Endothelial cell of umbilical vein (primary cell): ENCODE measurements around the gene PAPLN. TPM values are rescaled to one million over a fixed set of nuclear protein-coding genes. Genes with fewer than 3 reads are reported as not detected.

ENCODE experiments used
- BruUV-seq: library from RNA; stranded (reverse); fragments of 400-500 nt; replicated peaks from 2 replicates; lab custom pipeline; 2021; lab: Mats Ljungman, UMichigan
- CTCF ChIA-PET: fragments of 300-600, 350-600 bp; sonication (Branson Sonifier 250); formaldehyde crosslinking; loops from one replicate; lab custom pipeline; 2021; ENCODE audit warnings: antibody characterized with exemption, inconsistent platforms; lab: Charles Lee
- POLR2A ChIA-PET: fragments of 300-600, 350-600 bp; sonication (Branson Sonifier 250); formaldehyde crosslinking; loops from one replicate; lab custom pipeline; 2021; ENCODE audit warnings: antibody characterized with exemption, inconsistent platforms; lab: Charles Lee
- DNase-seq: peaks from one replicate; pipeline ENCODE4 v3.0.0-alpha.2; 2011; ENCODE audit warnings: low read depth, low spot score
- FAIRE-seq: peaks from 2 replicates; lab custom pipeline; 2011; peaks lifted over from hg19 to GRCh38; lab: Jason Lieb, UNC
- H2AFZ ChIP-seq: 2 replicates; pipeline ENCODE4 v1.6.0; 2012; ENCODE audit warnings: low read depth, low read length, control low read depth, inconsistent platforms
- H3K27ac ChIP-seq: 2 replicates; pipeline ENCODE4 v1.5.1; 2011; ENCODE audit warnings: low read depth, mild to moderate bottlenecking, control low read depth, low read length, moderate library complexity; ENCODE audit not compliant: insufficient read depth
- H3K27me3 ChIP-seq, 2 experiments: 2 replicates each; pipeline versions ENCODE4 v1.6.0 to v1.6.1; 2011; ENCODE audit warnings: low read length in 2 of 2, mixed read lengths in 1 of 2; ENCODE audit not compliant: control insufficient read depth in 2 of 2, insufficient read depth in 2 of 2
- H3K36me3 ChIP-seq, 2 experiments: 2 replicates in 1 of 2; 3 replicates in 1 of 2; pipeline ENCODE4 v1.5.1; 2011; ENCODE audit warnings: low read length in 2 of 2, mild to moderate bottlenecking in 1 of 2, moderate library complexity in 1 of 2; ENCODE audit not compliant: control insufficient read depth in 2 of 2, insufficient read depth in 2 of 2; ENCODE audit errors: extremely low read depth in 1 of 2
- H3K4me1 ChIP-seq: 3 replicates; pipeline ENCODE4 v1.5.1; 2011; ENCODE audit warnings: mild to moderate bottlenecking, low read length; ENCODE audit not compliant: control insufficient read depth, insufficient read depth; ENCODE audit errors: extremely low read depth
- H3K4me2 ChIP-seq: 2 replicates; pipeline ENCODE4 v1.6.1; 2011; ENCODE audit warnings: low read length, control low read depth, mixed read lengths; ENCODE audit not compliant: insufficient read depth
- H3K4me3 ChIP-seq, 3 experiments: fragments of 200-600 bp in 1 of 3; sonication (generic), shearing (Covaris generic) in 1 of 3; replicated peaks in 1 of 3; 2 replicates each; pipeline ENCODE4 v1.5.1; 2011 to 2016; ENCODE audit warnings: control low read depth in 3 of 3, low read length in 3 of 3, mild to moderate bottlenecking in 2 of 3, inconsistent platforms in 1 of 3, low read depth in 1 of 3, moderate library complexity in 1 of 3; ENCODE audit not compliant: insufficient read depth in 1 of 3
- H3K79me2 ChIP-seq: 2 replicates; pipeline ENCODE4 v1.6.0; 2012; ENCODE audit warnings: low read length, inconsistent platforms; ENCODE audit not compliant: control insufficient read depth, insufficient read depth
- H3K9ac ChIP-seq: replicated peaks from 2 replicates; pipeline ENCODE3; 2011; ENCODE audit warnings: low read length, control low read depth; ENCODE audit not compliant: insufficient read depth; ENCODE audit errors: extremely low read depth
- H3K9me1 ChIP-seq: replicated peaks from 3 replicates; pipeline ENCODE4 v1.6.0; 2011; ENCODE audit warnings: mild to moderate bottlenecking, low read length; ENCODE audit not compliant: control insufficient read depth, insufficient read depth; ENCODE audit errors: extremely low read depth
- H3K9me3 ChIP-seq: replicated peaks from 2 replicates; pipeline ENCODE4 v1.5.1; 2012; ENCODE audit warnings: low read length, inconsistent platforms; ENCODE audit not compliant: control insufficient read depth, insufficient read depth
- H4K20me1 ChIP-seq: replicated peaks from 2 replicates; pipeline ENCODE3; 2011; ENCODE audit warnings: mild to moderate bottlenecking, low read length; ENCODE audit not compliant: control insufficient read depth, insufficient read depth; ENCODE audit errors: extremely low read depth
- GATA2 ChIP-seq: IDR thresholded peaks from 2 replicates; pipeline ENCODE4 v1.7.0; 2011; ENCODE audit warnings: low read depth, mild to moderate bottlenecking, moderate library complexity, mixed read lengths, low read length; ENCODE audit not compliant: insufficient read length, insufficient read depth
- JUN ChIP-seq: IDR thresholded peaks from 2 replicates; pipeline ENCODE4 v1.6.1; 2011; ENCODE audit warnings: borderline replicate concordance, low read depth; ENCODE audit not compliant: insufficient read length, insufficient read depth
- MYC ChIP-seq: IDR thresholded peaks from one replicate; pipeline ENCODE4 v1.6.1; 2011; ENCODE audit warnings: mild to moderate bottlenecking, low read depth, low read length
- POLR2A ChIP-seq: IDR thresholded peaks from 2 replicates; pipeline ENCODE4 v1.6.1; 2012; ENCODE audit warnings: low read depth, mild to moderate bottlenecking, control low read depth, low read length
- POLR2AphosphoS5 ChIP-seq: IDR thresholded peaks from 2 replicates; pipeline ENCODE4 v1.6.1; 2012; ENCODE audit warnings: low read depth, mild to moderate bottlenecking, control low read depth, low read length, moderate library complexity; ENCODE audit not compliant: insufficient read depth
- dilution Hi-C: fragments of 300-500 bp; cut with MboI; formaldehyde crosslinking; loops from one replicate; pipeline ENCODE4 v1.15.0; 2019; ENCODE audit warnings: low sequenced_read_pairs; ENCODE audit not compliant: extremely low pct_ligation_motif_present
- intact Hi-C: fragments of 100-400 bp; cut with micrococcal nuclease; formaldehyde crosslinking; loops from one replicate; pipeline ENCODE4 v1.10.0; 2022
- polyA plus RNA-seq, 4 experiments: library from polyadenylated mRNA; depleted of rRNA in 3 of 4; stranded (reverse) in 3 of 4; unstranded in 1 of 4; fragments of >200 nt; gene quantifications; 2 replicates each; pipeline versions ENCODE4 v1.2.1 to v1.2.3, GENCODE V29; 2011 to 2012; ENCODE audit warnings: missing spikeins in 1 of 4
- total RNA-seq: library from RNA; stranded (reverse); gene quantifications from 2 replicates; pipeline ENCODE4 v1.2.3, GENCODE V29; 2021
- TF ChIP-seq, protein P1 (sequence below), 2 donors: IDR thresholded peaks; 1 replicate in 1 of 2; 2 replicates in 1 of 2; pipeline ENCODE4 v1.5.1; 2011; ENCODE audit warnings: low read length in 2 of 2, mild to moderate bottlenecking in 2 of 2, moderate library complexity in 2 of 2, control low read depth in 1 of 2, inconsistent platforms in 1 of 2, low read depth in 1 of 2; ENCODE audit not compliant: insufficient read depth in 1 of 2; ENCODE audit errors: extremely low read depth in 1 of 2
- TF ChIP-seq, protein P2 (sequence below): IDR thresholded peaks from 2 replicates; pipeline ENCODE4 v1.6.1; 2011; ENCODE audit not compliant: insufficient read depth, insufficient read length

PAPLN gene
- total and polyA plus RNA-seq, 2 donors (not counting 3 experiments of a cell fraction or from before 2014, with no cell fraction given), result 5.5 to 6.4 TPM

DNA sequence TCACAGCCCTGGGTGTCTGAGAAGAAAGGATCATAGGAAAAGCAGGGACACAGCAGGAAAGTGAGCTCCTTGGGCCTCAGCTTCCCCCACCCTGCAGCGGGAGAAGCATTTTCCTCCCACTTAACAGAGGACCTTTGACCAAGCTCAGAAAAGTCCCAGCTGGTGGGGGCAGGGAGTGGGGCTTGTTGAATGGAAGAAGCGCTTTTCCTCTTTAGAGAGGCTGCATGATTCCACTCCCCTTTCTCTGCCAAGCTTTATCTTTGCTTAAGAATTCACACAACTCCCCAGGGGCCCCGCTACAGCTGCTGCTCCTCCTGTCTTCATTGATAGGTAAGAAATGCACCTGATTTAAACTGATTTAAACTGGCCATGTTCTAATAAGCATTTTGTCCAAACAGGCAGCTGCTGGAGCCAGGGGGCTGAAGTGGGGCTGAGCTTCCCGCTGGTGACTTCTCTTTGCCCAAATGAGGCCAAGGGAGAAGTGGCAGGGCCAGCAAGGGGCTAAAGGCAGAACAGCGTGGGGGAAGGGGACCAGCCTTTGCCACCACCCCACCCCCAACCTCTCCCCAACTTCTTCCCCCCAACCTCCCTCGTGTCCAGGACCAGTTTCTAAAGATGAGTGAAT, 1.7 kb upstream of the PAPLN start:
- FAIRE-seq, result no peak
- no peak overlapping the region for H2AFZ ChIP-seq

More for the DNA sequence above, 1.7 kb upstream of the PAPLN start:
- Histone ChIP-seq H4K20me1 (no peaks in the 10 kb centered on the region), H3K4me3 (no peak overlapping the region), H3K9me3 (no peaks in the 10 kb centered on the region), H3K27me3 (peaks cover 5 to 6% of the 10 kb centered on the region in 2 experiments), H3K9me1 (no peaks in the 10 kb centered on the region), H3K27ac (no peak overlapping the region), H3K9ac (no peak overlapping the region), H3K79me2 (no peaks in the 10 kb centered on the region), H3K36me3 (no peaks in the 10 kb centered on the region), H3K4me1 (peaks cover 36% of the 10 kb centered on the region), H3K4me2 (no peak overlapping the region)
- DNase-seq, result no peak
- TF ChIP-seq, protein P1, sequence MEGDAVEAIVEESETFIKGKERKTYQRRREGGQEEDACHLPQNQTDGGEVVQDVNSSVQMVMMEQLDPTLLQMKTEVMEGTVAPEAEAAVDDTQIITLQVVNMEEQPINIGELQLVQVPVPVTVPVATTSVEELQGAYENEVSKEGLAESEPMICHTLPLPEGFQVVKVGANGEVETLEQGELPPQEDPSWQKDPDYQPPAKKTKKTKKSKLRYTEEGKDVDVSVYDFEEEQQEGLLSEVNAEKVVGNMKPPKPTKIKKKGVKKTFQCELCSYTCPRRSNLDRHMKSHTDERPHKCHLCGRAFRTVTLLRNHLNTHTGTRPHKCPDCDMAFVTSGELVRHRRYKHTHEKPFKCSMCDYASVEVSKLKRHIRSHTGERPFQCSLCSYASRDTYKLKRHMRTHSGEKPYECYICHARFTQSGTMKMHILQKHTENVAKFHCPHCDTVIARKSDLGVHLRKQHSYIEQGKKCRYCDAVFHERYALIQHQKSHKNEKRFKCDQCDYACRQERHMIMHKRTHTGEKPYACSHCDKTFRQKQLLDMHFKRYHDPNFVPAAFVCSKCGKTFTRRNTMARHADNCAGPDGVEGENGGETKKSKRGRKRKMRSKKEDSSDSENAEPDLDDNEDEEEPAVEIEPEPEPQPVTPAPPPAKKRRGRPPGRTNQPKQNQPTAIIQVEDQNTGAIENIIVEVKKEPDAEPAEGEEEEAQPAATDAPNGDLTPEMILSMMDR (IDR thresholded peaks at IDR 0.05; ENCODE audit: extremely low read depth in 1 of 2, insufficient read depth in 1 of 2, low read depth in 1 of 2, low read length in 2 of 2), result no peak
- TF ChIP-seq, protein P2, sequence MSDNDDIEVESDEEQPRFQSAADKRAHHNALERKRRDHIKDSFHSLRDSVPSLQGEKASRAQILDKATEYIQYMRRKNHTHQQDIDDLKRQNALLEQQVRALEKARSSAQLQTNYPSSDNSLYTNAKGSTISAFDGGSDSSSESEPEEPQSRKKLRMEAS, result no peak
- TF ChIP-seq JUN (no peak), GATA2 (no peak), POLR2AphosphoS5 (no peak), POLR2A (no peak), MYC (no peak)
- BruUV-seq, result no TSS peak
- ChIA-PET POLR2A (no interaction called here), CTCF (interaction anchor here (0.8 to 1.2 kb wide), 2 partner anchors 20 to 35 kb away, joined by 4 read pairs; no protein-coding TSS in a partner anchor)
- dilution Hi-C loops (no loop called here), intact Hi-C loops (no loop called here)
